Left cardiac atrium (tissue), 4 donors: ENCODE data around the gene NDRG4. TPM values are rescaled to one million over a fixed set of nuclear protein-coding genes. Genes with fewer than 3 reads are reported as not detected.
"Not testable (repeated sequence)": the region's sequence is repeated elsewhere in the genome, so short reads cannot be mapped to it uniquely, and the experiment has no call there.

ENCODE experiments used
- ATAC-seq, 2 donors: fragments of 200-7000 bp; cut with Tn5 transposase; one replicate each; pipeline ENCODE4 v1.9.1; 2020; ENCODE audit warnings: mild to moderate bottlenecking in 2 of 2, moderate library complexity in 2 of 2
- DNase-seq: peaks from one replicate; pipeline ENCODE4 v3.0.0-alpha.2; 2020
- intact Hi-C, 2 donors: fragments of 100-400 bp; cut with DNase I; formaldehyde crosslinking; loops; one replicate each; pipeline versions ENCODE4 v1.14.1 to v1.15.1; 2022 to 2023
- total RNA-seq, 2 donors: library from RNA; stranded (reverse); fragmentation: NEBNext Ultra II Directional; extraction: Animal tissue kit (Norgen Biotek cat#: 25700); gene quantifications; one replicate each; pipeline ENCODE4 v1.2.1, GENCODE V29; 2021
- donor health status: DM: no; HTN: yes; CAD: no.
- donor health status: DM: no; HTN: yes; CAD: no; lungs with severe emphysema.
- donor health status: DM: yes; HTN: yes; CAD: no.
- donor health status: Dilated cardiomyopathy.

Gene NDRG4
- total RNA-seq, 2 donors from 2014 or later = 121 to 153 TPM

DNA sequence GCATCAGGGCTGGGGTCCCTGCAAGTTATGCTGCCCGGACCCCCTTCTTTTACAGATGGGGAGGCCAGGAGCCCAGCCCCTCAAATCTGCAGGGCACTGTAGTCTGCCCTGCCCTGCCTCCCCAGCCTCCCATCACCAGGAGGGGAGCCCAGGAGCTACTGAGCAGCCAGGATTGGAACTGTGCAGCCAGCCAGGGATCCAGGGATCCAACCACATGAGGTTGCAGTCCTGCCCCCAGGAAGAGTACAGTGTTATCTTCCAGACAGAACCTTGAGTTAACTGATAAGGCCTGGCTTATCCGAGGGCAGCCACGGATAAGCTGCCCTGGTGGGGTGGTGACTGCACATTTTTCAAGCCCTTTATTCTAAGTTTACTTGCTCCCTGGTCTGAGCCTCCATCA is 11.4 kb upstream of the NDRG4 start:
- intact Hi-C loops = loop anchor here (5.0 to 10.0 kb wide), 2 partner anchors 94 to 151 kb away; partner anchors contain the start of gene GINS3 (in 1 of the 2)
- ATAC-seq (peak in 1 of 2 donors; percentile 27), DNase-seq (no peak)

- ATAC-seq (no peak), DNase-seq (no peak)
- intact Hi-C loops = no loop called here
Observed at GRCh38 chr16:58490065-58490464, 9.9 kb upstream of the NDRG4 start.

GRCh38 chr16:58490539-58490938 is 9.4 kb upstream of the NDRG4 start:
- DNase-seq, ATAC-seq, intact Hi-C loops: not testable (repeated sequence)

DNA sequence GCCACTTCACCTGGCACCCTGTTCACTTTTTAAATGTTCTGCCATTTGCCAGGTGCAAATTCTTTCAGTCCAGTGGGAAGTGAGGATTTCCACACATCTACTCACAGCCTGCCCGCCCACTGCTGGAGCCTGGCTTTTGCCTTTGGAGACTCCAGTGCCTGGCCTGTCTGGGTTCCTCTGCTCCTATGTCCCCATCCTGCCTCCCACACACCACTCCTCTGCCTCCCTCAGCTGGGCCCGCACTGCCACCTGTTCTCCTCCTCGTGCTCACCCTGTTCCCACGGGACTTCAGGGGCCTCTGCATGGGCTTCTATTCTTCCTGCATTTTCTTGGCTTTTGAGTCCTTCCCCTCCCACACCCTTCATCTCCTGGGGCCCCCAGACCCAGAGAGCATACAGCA is 7.9 kb upstream of the NDRG4 start:
- intact Hi-C loops = no loop called here
- DNase-seq (no peak), ATAC-seq (no peak)

GRCh38 chr16:58492735-58493134 is 7.2 kb upstream of the NDRG4 start:
- ATAC-seq (no peak), DNase-seq (no peak)
- intact Hi-C loops = no loop called here

GRCh38 chr16:58493756-58494431 is 6.0 kb upstream of the NDRG4 start:
- intact Hi-C loops = no loop called here
- DNase-seq (peak; percentile 12), ATAC-seq (no peak)

- peak; percentile 52 to 68 for ATAC-seq
- DNase-seq = peak; percentile 88
- intact Hi-C loops = no loop called here
Observed at GRCh38 chr16:58494981-58495520, 4.9 kb upstream of the NDRG4 start.

- DNase-seq = peak; percentile 58
- intact Hi-C loops = no loop called here
- peak; percentile 22 to 38 for ATAC-seq
Observed at GRCh38 chr16:58495521-58496331, 4.2 kb upstream of the NDRG4 start.

- DNase-seq = no peak
- no peak for ATAC-seq
- intact Hi-C loops = no loop called here
Observed at GRCh38 chr16:58497468-58497867, 2.5 kb upstream of the NDRG4 start.

GRCh38 chr16:58497935-58498334 is 2.0 kb upstream of the NDRG4 start:
- DNase-seq (peak; percentile 11), ATAC-seq (no peak)

DNA sequence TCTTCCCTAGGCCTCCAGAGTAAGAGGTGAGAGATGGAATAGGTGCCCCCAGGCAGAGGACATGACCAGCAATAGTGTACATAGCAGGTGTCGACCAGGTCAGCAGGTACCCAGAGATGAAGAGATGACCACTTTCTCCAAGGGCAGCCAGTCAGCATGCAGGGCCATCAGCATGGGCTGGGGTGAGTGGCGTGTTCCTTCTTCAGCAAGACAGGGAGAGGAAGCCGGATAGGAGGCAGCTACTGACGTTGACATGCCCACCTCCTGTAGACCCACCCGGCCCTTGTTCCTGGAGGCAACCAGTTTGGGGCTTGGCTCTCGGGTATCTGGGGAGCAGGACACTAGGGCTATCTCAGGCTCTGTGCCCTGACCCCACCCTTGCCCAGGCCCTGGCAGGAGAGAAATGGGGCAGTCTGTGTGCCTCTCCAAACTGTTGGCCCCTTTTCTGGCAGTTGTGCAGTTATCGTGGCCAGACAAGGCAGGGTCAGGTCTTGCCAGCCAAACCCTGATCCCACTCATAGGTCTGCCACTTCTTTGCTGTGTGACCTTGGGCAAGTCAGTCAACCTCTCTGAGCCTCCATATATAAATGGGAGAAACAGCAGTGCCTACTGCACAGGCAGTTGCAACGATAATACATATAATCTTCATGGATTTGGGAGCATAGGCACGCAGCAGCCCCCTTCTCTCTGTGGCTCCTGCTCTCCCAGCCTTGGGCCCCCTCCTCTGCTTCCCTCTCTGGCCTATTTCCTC is 1.4 kb upstream of the NDRG4 start:
- peak; percentile 9 for DNase-seq
- no peak for ATAC-seq
- intact Hi-C loops = no loop called here

More at GRCh38 chr16:58497935-58498334, 2.0 kb upstream of the NDRG4 start:
- intact Hi-C loops = no loop called here

DNA sequence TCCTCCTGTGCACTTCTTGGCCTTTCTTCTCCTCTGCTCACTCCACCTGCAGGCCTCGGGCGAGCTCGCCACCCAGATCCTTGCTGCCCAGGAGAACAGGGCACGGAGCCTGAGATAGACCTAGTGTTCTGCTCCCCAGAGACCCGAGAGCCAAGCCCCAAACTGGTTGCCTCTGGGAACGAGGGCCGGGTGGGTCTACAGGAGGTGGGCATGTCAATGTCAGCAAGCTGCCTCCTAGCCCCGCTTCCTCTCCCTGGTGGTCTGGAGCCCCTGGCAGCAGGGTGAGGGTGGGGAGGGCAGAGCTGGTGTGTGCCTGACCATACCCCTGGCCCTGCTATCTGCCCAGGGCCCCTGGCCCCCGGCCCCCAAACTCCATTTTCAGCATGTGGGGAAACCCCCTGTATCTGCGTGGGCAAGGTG is 841 bp upstream of the NDRG4 start:
- ATAC-seq (no peak), DNase-seq (peak; percentile 21)
- intact Hi-C loops = no loop called here

- intact Hi-C loops = no loop called here
- DNase-seq (peak; percentile 23), ATAC-seq (peak in 1 of 2 donors; percentile 4)
Observed at GRCh38 chr16:58500430-58501241, 693 bp downstream of the NDRG4 start.

DNA sequence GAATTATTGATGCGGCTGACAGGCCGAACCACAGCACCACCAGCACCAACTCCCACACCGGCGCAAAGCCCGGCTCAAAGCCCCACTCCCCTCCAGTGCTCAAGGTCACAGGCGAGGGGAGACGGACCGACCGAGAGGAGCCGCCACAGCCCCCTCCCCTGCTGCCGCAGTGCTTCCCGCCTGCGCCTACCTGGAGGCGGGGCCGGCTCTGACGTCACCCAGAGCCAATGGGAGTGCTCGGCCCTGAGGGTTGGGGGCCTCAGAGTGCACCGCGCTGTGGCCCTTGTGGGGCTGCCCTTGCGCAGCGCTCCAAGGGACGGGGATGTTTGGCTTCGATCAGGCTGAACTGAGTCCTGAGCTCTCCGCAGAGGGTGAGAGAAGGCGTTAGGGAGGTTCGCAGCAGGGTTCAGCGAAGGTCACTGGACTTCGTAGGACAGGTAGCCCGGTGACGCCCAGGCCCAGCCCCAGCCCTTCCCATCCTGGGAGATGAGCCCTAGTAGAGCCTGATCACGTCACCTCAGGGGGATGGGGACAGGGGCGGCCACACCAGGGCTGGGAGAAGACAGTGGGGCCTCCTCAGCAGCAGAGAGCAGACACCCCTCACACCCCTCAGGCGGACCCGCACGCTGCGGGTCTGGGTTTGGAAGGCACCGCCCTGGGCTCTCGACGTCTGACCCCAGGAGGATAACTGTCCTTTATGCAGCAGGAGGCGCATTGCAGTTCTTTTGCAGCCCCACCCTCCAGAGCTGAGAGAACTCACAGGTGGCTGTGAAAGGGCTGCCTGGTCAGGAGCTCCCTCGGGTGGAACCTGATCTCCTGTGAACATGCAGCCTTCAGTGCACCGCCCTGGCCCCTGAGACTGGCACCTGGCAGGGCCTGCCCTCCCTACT is 1.5 kb downstream of the NDRG4 start:
- ATAC-seq (peak; percentile 36 to 39), DNase-seq (peak; percentile 32)
- intact Hi-C loops = no loop called here

- ATAC-seq (no peak), DNase-seq (no peak)
- intact Hi-C loops = no loop called here
Observed at GRCh38 chr16:58502217-58502921, 2.4 kb downstream of the NDRG4 start.

- intact Hi-C loops = no loop called here
- DNase-seq = peak; percentile 17
- ATAC-seq = no peak
Observed at GRCh38 chr16:58503166-58503862, 3.4 kb downstream of the NDRG4 start.
